ENCODE data around the gene PLCXD3. TPM values are rescaled to one million over a fixed set of nuclear protein-coding genes. Genes with fewer than 3 reads are reported as not detected.

PLCXD3 gene
- total RNA-seq, 1 donor from 2014 or later: 10.6 TPM

GRCh38 chr5:41408676-41409443 is 101.5 kb downstream of the PLCXD3 start:
- Histone ChIP-seq H3K27ac (no peak overlapping the region), H3K4me3 (no peak overlapping the region), H3K9me3 (no peaks in the 10 kb centered on the region), H3K4me1 (no peaks in the 10 kb centered on the region), H3K27me3 (no peaks in the 10 kb centered on the region), H3K36me3 (no peaks in the 10 kb centered on the region)
- TF ChIP-seq POLR2AphosphoS5 (IDR thresholded peaks at IDR 0.05; ENCODE audit: insufficient read depth in 1 of 2, low read depth in 1 of 2): no peak
- TF ChIP-seq POLR2A (IDR thresholded peaks at IDR 0.05): no peak
- TF ChIP-seq CTCF (IDR thresholded peaks at IDR 0.05): no peak
- no peak for DNase-seq (ENCODE audit: extremely low spot score in 2 of 2)
- intact Hi-C loops (cut with DNase I): no loop called here

- Histone ChIP-seq H3K9me3 (no peaks in the 10 kb centered on the region), H3K36me3 (no peaks in the 10 kb centered on the region), H3K27me3 (no peaks in the 10 kb centered on the region), H3K27ac (no peak overlapping the region), H3K4me3 (no peak overlapping the region), H3K4me1 (no peaks in the 10 kb centered on the region)
- TF ChIP-seq POLR2AphosphoS5 (IDR thresholded peaks at IDR 0.05; ENCODE audit: insufficient read depth in 1 of 2, low read depth in 1 of 2): no peak
- no peak for TF ChIP-seq POLR2A (IDR thresholded peaks at IDR 0.05)
- TF ChIP-seq CTCF (IDR thresholded peaks at IDR 0.05): no peak
- intact Hi-C loops (cut with DNase I): no loop called here
- DNase-seq (ENCODE audit: extremely low spot score in 2 of 2): no peak
Measured at GRCh38 chr5:41406936-41407335, 103.5 kb downstream of the PLCXD3 start.

- no peak for DNase-seq (ENCODE audit: extremely low spot score in 2 of 2)
- TF ChIP-seq POLR2AphosphoS5 (IDR thresholded peaks at IDR 0.05; ENCODE audit: insufficient read depth in 1 of 2, low read depth in 1 of 2): no peak
- no peak for TF ChIP-seq CTCF (IDR thresholded peaks at IDR 0.05)
- no peak for TF ChIP-seq POLR2A (IDR thresholded peaks at IDR 0.05)
- no peak overlapping the region for H3K4me3 ChIP-seq
- intact Hi-C loops (cut with DNase I): no loop called here
- no peaks in the 10 kb centered on the region for H3K4me1 ChIP-seq
- no peaks in the 10 kb centered on the region for H3K9me3 ChIP-seq
- no peaks in the 10 kb centered on the region for H3K36me3 ChIP-seq
- no peaks in the 10 kb centered on the region for H3K27me3 ChIP-seq
- H3K27ac ChIP-seq: no peak overlapping the region
Measured at GRCh38 chr5:41406424-41406823, 104.0 kb downstream of the PLCXD3 start.

GRCh38 chr5:41404757-41405156 is 105.6 kb downstream of the PLCXD3 start:
- H3K4me1 ChIP-seq: no peaks in the 10 kb centered on the region
- H3K36me3 ChIP-seq: no peaks in the 10 kb centered on the region
- no peak overlapping the region for H3K4me3 ChIP-seq
- H3K9me3 ChIP-seq: no peaks in the 10 kb centered on the region
- intact Hi-C loops (cut with DNase I): no loop called here
- H3K27me3 ChIP-seq: no peaks in the 10 kb centered on the region
- no peak for TF ChIP-seq POLR2AphosphoS5 (IDR thresholded peaks at IDR 0.05; ENCODE audit: insufficient read depth in 1 of 2, low read depth in 1 of 2)
- TF ChIP-seq CTCF (IDR thresholded peaks at IDR 0.05): no peak
- no peak for TF ChIP-seq POLR2A (IDR thresholded peaks at IDR 0.05)
- H3K27ac ChIP-seq: no peak overlapping the region
- DNase-seq (ENCODE audit: extremely low spot score in 2 of 2): no peak

GRCh38 chr5:41403846-41404245 is 106.6 kb downstream of the PLCXD3 start:
- TF ChIP-seq POLR2A (IDR thresholded peaks at IDR 0.05) (no peak), CTCF (IDR thresholded peaks at IDR 0.05) (no peak), POLR2AphosphoS5 (IDR thresholded peaks at IDR 0.05; ENCODE audit: insufficient read depth in 1 of 2, low read depth in 1 of 2) (no peak)
- Histone ChIP-seq H3K27me3 (no peaks in the 10 kb centered on the region), H3K27ac (no peak overlapping the region), H3K4me3 (no peak overlapping the region), H3K4me1 (no peaks in the 10 kb centered on the region), H3K36me3 (no peaks in the 10 kb centered on the region), H3K9me3 (no peaks in the 10 kb centered on the region)
- no peak for DNase-seq (ENCODE audit: extremely low spot score in 2 of 2)
- intact Hi-C loops (cut with DNase I): no loop called here
